IPS-NIHi7 (cell line): ENCODE results near the gene INTS14.
"Not testable (repeated sequence)": the region's sequence is repeated elsewhere in the genome, so short reads cannot be mapped to it uniquely, and the experiment has no call there.

Source experiments
- DNase-seq: peaks from one replicate; pipeline ENCODE4 v3.0.0; 2012; ENCODE audit warnings: mixed read lengths; ENCODE audit errors: extremely low spot score

The INTS14 gene

GRCh38 chr15:65631503-65631902 is 20.6 kb upstream of the INTS14 start:
- no peak for DNase-seq

- no peak for DNase-seq
These were observed 19.8 kb upstream of the INTS14 start for GRCh38 chr15:65630760-65631159.

- DNase-seq: no peak
These were observed 18.6 kb upstream of the INTS14 start for GRCh38 chr15:65629548-65629947.

- DNase-seq: no peak
These were observed 15.9 kb upstream of the INTS14 start for GRCh38 chr15:65626856-65627255.

GRCh38 chr15:65623103-65623502 is 12.2 kb upstream of the INTS14 start:
- no peak for DNase-seq

GRCh38 chr15:65621638-65622037 is 10.7 kb upstream of the INTS14 start, which contains the start of gene SLC24A1:
Gene SLC24A1 (plus strand): TSS chr15:65621938. CDS start chr15:65624081, 2,143 bp downstream.
- DNase-seq: no peak

GRCh38 chr15:65620833-65621232 is 9.9 kb upstream of the INTS14 start:
- no peak for DNase-seq

GRCh38 chr15:65619626-65620290 is 8.8 kb upstream of the INTS14 start:
- no peak for DNase-seq

GRCh38 chr15:65618560-65619109 is 7.7 kb upstream of the INTS14 start:
- no peak for DNase-seq

GRCh38 chr15:65615887-65616286 is 5.0 kb upstream of the INTS14 start:
- DNase-seq: not testable (repeated sequence)

GRCh38 chr15:65612949-65613744 is 2.2 kb upstream of the INTS14 start:
- no peak for DNase-seq

GRCh38 chr15:65612616-65612946 is 1.6 kb upstream of the INTS14 start:
- DNase-seq: no peak

GRCh38 chr15:65611888-65612615 is 1.1 kb upstream of the INTS14 start:
- DNase-seq: peak; percentile 11

GRCh38 chr15:65603559-65603958 is 7.4 kb downstream of the INTS14 start:
- no peak for DNase-seq

- no peak for DNase-seq
These were observed 7.8 kb downstream of the INTS14 start for GRCh38 chr15:65603134-65603533.

GRCh38 chr15:65599677-65600076 is 11.3 kb downstream of the INTS14 start:
- no peak for DNase-seq

GRCh38 chr15:65598468-65598867 is 12.5 kb downstream of the INTS14 start:
- DNase-seq: no peak

GRCh38 chr15:65595960-65596359 is 15.0 kb downstream of the INTS14 start:
- no peak for DNase-seq

- DNase-seq: no peak
These were observed 23.8 kb downstream of the INTS14 start for GRCh38 chr15:65587094-65587493.

GRCh38 chr15:65584241-65584640 is 26.7 kb downstream of the INTS14 start:
- no peak for DNase-seq

- DNase-seq: no peak
These were observed 27.2 kb downstream of the INTS14 start for GRCh38 chr15:65583701-65584100.

- DNase-seq: no peak
These were observed 30.6 kb downstream of the INTS14 start for GRCh38 chr15:65580287-65580686.
